ENCODE results near the gene AOPEP.

Gene AOPEP

DNA sequence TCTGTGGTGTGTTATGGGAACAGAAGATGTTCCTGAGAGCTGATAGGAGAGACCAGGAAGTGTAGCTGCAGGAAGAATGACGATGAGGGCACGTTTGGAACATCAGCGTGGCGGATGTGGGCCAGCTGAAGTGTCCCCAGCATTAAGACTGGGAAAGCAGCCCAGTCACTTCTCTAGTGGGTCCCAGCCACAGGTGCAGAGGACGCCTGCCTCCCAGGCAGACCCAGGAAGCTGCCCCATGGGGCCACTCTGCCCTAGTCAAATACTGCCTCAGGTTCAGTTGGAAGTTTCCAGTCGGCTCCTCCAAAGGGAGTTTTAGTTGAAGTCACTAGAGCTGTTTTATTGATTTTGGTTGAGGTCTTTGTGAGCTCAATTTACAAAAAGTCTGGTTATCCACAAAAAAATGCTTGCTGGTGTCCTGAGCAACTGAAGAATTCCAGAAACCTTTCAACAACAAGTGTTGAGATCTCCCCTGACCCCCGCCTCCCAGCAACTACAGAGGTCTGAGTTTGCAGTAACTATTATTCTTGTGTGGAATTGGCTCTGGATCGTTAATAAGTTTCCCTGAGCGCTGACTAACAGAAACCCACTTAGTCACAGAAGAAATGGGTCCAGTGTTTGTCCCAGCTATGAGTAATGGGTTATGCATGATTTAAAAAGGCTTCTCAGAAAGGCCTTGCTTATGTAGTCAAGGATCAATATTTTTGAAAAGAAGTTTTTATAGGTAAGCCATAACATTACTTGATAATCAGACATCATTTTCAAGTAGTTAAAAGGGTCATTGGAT, 296.9 kb downstream of the AOPEP start:
- DNase-seq (ENCODE audit: low spot score in 2 of 2) (no peak), ATAC-seq (no peak)
- Mint-ChIP-seq H3K4me3 (no peak overlapping the region), H3K36me3 (no peaks in the 10 kb centered on the region), H3K4me1 (no peaks in the 10 kb centered on the region), H3K9me3 (no peaks in the 10 kb centered on the region), H3K27ac (no peak overlapping the region)

DNA sequence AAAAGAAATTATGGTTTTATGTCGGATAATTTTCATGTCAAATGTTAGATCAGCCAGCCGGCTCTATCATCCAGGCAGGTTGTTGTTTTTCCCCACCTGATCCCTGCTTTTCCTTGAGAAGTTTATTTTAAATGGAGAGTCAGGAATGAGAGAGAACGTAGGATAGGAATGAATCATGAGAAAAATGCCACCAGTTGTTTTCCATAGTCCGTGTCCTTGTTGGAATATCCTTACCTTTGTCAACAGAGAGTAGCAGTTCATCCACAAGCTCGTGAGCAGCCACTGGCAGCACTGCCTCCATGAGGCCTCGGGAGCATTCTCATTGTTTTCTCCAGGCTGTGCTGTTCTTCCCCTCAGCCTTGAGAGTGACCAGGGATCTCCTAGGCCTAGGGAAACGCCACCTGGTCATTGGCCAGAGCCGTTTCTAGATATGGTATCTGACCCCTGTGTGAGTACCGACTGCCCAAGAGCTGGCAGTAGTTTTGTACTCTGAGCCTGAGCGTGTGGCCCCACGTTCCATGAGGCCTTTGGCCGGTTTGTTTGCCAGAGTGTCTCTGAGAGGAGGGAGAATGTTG, 297.7 kb downstream of the AOPEP start:
- Mint-ChIP-seq H3K36me3 (no peaks in the 10 kb centered on the region), H3K9me3 (no peaks in the 10 kb centered on the region), H3K27ac (no peak overlapping the region), H3K4me1 (no peaks in the 10 kb centered on the region), H3K4me3 (no peak overlapping the region)
- ATAC-seq (no peak), DNase-seq (ENCODE audit: low spot score in 2 of 2) (no peak)

DNA sequence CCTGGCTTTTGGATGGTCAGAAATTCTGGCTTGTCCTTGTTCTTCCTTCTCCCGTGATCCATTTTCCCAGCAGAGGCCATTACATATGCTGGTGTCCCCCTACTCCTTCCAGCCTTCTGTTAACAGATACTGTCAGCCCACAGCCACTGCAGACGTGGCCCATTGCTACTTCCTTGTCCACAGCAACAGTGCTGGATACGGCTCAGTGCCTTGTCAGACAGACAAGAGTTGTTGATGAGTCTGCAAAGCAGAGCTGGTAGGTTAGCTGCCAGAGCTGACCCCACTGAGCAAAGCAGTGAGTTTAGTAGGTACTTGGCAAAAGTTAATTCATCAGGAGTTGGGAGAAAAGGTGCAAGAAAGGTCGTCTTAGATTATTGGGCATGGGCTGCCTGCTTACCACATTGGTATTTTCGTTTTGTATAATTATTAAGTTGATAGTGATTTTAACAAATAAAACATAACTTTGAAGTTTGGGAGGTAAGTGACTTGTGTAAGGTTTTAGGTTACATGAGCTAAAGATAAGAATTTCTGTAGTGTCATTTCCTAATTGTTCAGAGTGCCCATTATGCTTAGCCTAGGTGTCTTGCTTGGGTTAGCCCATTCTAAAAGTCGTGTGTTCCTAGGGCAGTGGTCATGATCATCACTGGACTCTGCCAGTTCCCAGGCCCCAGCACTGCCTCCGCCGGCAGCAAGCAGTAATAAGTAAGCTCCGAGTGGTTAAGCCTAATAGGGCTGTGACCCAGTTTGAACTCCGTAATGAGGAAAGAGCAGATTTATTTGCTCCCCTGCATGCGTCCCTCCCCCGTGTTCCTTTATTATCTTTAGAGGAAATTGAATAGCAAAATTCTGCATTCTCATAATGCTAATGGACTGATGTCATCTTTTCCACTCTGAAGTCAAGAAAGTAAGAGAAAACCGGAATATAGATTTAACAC, 299.0 kb downstream of the AOPEP start:
- H3K9me3 Mint-ChIP-seq: no peaks in the 10 kb centered on the region
- H3K36me3 Mint-ChIP-seq: no peaks in the 10 kb centered on the region
- no peaks in the 10 kb centered on the region for H3K4me1 Mint-ChIP-seq
- no peak overlapping the region for H3K4me3 Mint-ChIP-seq
- no peak for DNase-seq (ENCODE audit: low spot score in 2 of 2)
- H3K27ac Mint-ChIP-seq: no peak overlapping the region
- no peak for ATAC-seq

DNA sequence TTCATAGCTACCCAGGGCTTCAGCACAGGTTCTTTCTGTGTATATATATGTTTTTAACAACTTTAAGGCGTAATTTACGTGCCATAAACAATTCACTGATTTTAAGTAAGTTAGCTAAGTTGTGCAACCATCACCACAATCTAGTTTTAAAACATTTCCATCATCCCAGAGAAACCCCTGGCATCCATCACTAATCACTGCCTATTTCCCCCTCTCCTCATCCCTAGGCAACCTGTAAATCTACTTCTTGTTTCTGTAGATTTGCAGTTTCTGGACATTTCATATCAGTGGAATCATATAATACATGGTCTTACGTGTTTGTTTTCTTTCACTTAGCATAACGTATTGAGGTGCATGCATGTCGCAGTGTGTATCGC, 299.6 kb downstream of the AOPEP start:
- Mint-ChIP-seq H3K9me3 (no peaks in the 10 kb centered on the region), H3K36me3 (no peaks in the 10 kb centered on the region), H3K27ac (no peak overlapping the region), H3K4me3 (no peak overlapping the region), H3K4me1 (no peaks in the 10 kb centered on the region)
- DNase-seq (ENCODE audit: low spot score in 2 of 2): no peak
- ATAC-seq: no peak

DNA sequence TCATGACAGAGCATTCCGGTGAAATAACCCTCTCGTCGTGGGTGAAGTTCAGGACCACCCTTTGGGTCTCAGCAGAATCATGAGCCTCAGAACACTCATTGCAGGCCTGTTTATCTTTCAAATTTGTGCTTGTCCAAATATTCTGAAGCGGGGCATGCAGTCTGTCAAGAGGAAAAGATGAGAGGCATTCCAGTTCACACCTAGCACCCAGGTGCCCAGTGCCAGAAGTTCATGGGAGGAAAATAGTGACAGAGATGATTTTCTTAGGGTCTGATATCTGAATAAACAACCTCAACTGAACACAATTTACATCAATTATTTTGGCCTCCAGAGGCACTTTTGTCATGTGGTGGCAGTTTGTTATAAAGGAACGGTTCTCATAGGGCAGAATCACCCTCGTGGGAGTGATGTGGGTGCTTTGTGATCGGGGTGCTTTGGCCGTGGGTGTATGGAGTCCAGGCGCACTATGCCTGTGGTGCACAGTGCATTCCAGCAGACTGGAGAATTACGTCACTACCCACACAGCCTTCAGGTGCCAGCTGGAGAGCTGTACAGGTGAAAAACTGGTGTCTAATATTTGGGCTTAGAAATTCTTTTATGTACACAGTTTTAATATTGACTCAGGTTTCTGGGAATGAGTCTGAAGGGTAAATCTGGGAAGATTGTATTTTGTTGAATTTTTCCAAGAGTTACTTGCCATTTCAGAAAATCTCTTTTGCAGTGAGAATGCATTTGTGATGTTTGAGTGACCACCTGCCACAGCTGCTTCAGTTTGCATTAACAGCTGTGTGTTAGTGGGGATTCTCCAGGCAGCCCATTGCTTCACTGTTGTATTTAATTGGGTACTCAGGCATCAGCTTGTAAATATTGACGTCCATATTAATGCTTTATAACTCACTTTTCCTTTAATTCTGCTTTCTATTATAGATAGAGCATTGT, 301.7 kb downstream of the AOPEP start:
- no peaks in the 10 kb centered on the region for H3K36me3 Mint-ChIP-seq
- no peaks in the 10 kb centered on the region for H3K9me3 Mint-ChIP-seq
- DNase-seq (ENCODE audit: low spot score in 2 of 2): no peak
- no peaks in the 10 kb centered on the region for H3K4me1 Mint-ChIP-seq
- no peak overlapping the region for H3K27ac Mint-ChIP-seq
- ATAC-seq: no peak
- H3K4me3 Mint-ChIP-seq: no peak overlapping the region

DNA sequence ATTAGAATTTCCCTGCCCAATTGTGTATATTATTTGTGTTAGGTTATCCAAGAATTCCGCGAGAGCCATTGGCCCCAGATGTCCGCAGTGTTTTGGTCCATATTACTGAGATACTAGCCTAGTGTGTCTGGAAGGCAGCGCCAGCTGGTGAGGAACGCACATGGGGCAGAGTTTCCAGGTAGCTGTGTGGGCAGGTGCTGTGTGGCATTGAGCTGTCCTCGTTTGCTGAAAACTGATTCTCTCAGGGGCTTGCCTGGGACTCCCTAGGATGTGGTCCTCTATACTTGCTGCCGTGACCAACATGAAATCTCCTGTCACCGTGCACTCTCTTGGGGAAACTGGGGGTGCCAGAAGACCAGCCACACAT, 302.3 kb downstream of the AOPEP start:
- Mint-ChIP-seq H3K36me3 (no peaks in the 10 kb centered on the region), H3K9me3 (no peaks in the 10 kb centered on the region), H3K27ac (no peak overlapping the region), H3K4me1 (no peaks in the 10 kb centered on the region), H3K4me3 (no peak overlapping the region)
- DNase-seq (ENCODE audit: low spot score in 2 of 2) (no peak), ATAC-seq (no peak)

DNA sequence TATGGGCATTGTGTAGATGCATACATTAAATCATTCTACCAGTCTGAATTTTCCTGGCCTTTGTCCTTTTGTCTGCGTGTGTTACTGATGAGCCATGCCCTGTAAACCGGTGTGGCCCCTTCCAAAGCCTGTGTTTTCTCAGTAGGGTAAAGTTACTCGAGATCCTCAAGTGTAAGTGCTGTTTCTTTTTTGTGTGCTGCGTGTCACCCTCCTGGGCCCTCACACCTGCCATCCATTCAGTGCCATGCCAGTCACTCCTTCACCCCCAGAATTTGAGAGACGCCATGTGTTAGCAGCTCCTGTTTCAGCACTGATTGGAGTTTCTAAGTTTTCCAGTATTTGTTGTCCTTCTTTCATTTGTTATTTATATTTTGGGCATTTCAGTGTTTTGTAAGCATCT, 302.8 kb downstream of the AOPEP start:
- no peak for DNase-seq (ENCODE audit: low spot score in 2 of 2)
- Mint-ChIP-seq H3K36me3 (no peaks in the 10 kb centered on the region), H3K9me3 (no peaks in the 10 kb centered on the region), H3K4me3 (no peak overlapping the region), H3K27ac (no peak overlapping the region), H3K4me1 (no peaks in the 10 kb centered on the region)
- no peak for ATAC-seq

DNA sequence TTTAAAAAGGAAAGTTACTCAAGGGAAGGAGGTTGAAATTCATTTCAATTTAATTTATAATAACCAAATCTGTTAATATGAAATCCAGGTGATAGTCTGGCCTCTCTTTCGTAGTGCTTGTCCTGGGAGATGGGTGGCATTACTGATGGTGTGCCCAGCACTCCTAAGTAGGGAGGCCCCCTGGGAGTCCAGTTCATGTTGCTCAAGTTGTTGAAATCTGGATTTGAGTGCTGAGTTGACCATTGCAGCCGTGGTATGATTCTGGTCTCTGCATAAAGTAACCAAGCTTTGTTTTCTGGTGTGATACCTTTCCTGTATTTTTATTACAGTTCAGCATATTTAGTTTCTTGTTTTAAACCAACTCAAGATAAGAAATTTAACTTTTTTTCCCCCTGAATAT, 303.2 kb downstream of the AOPEP start:
- Mint-ChIP-seq H3K36me3 (no peaks in the 10 kb centered on the region), H3K9me3 (no peaks in the 10 kb centered on the region), H3K27ac (no peak overlapping the region), H3K4me1 (no peaks in the 10 kb centered on the region), H3K4me3 (no peak overlapping the region)
- no peak for ATAC-seq
- no peak for DNase-seq (ENCODE audit: low spot score in 2 of 2)

DNA sequence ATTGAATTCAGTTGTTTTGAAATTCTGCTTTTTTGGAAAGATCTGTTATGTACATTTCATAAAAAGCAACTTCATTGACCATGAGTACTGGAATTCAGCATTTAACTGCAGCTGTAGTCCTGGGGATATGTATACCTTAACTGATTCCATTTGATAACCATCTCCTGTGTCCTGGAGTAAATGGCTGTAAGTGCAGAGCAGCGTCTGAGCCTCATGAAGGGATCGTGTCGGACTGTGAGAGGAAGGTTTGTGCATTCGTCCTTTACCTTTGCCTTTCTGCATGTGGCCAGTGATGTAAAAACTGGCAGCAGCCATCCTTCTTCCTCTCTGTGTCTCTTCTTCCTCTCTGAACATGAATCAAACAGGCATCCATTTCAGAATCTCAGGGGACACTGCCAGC, 303.8 kb downstream of the AOPEP start:
- no peak overlapping the region for H3K27ac Mint-ChIP-seq
- H3K4me1 Mint-ChIP-seq: no peaks in the 10 kb centered on the region
- H3K36me3 Mint-ChIP-seq: no peaks in the 10 kb centered on the region

DNA sequence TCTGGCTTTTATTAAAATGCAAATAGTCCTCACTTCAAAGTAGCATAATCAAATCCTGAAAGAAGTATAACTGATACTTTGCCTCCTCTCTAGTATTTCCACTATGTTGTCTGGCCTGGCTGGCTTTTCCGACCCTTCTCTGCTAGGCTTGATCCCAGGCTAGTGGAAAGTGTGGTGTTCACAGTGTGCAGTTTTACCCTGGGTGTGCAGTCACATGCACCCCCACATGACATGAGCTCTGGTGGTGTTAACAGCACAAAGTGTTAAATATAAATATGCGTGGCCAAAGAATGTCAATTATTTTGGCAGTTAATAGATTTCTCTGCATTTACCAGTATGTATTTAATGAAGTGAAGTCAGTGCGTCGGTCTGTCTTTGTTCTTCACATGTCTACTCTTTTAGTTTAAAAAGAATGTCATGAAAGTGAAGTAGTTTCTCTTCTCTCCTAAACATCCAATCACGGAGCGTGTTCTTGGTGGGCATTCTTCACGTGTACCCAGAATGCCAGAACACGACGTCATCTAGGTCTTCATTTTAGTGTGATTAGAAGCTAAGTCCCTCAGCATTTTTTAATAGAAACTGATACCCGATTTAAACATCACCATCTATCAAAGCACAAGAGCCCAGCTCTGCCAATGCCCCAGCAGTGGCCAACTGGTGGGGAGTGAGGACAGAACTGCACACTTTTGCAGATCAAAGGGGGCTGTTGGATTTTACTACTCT, 304.6 kb downstream of the AOPEP start:
- Mint-ChIP-seq H3K4me3 (no peak overlapping the region), H3K4me1 (no peaks in the 10 kb centered on the region), H3K27ac (no peak overlapping the region), H3K36me3 (no peaks in the 10 kb centered on the region), H3K9me3 (no peaks in the 10 kb centered on the region)
- ATAC-seq (no peak), DNase-seq (ENCODE audit: low spot score in 2 of 2) (no peak)

More for the DNA sequence above, 303.8 kb downstream of the AOPEP start:
- Mint-ChIP-seq H3K9me3 (no peaks in the 10 kb centered on the region), H3K4me3 (no peak overlapping the region)
- ATAC-seq (no peak), DNase-seq (ENCODE audit: low spot score in 2 of 2) (no peak)

DNA sequence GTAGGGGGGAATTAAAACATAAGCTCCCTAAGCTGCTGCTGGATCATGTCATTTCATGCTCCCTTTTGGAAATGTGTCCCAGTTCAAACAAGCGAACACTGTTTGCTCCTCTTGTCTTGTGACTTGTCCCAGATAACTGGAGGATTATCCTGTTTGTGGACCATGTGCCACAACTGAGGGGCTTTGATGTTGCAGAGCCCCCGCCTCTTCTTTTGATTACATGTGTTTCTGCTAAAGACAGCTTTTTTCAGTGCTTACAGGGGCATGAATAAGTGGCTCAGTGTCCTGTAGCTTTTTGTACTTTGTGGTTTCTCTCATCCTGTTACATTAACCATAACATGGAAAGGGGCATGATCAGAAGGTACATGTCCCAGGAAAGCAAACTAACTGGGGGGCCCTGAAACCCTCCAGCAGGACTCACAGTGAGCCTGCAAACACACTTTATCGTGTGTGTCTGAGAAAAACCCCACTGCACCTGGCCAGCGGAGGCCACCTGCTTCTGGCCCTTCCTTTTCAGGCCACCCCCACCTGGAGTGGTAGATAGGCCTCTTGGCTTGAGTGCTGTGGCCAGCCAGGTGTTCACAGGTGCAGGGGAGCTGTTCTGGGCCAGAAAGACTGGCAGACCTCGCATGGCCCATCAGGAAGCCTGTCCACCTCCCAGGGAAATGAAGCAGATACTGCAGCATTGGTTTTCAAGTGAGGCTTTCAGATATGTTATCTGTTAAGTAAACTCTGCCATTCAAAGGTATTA, 305.4 kb downstream of the AOPEP start:
- no peak overlapping the region for H3K27ac Mint-ChIP-seq
- H3K36me3 Mint-ChIP-seq: no peaks in the 10 kb centered on the region
- H3K4me1 Mint-ChIP-seq: no peaks in the 10 kb centered on the region
- ATAC-seq (no peak), DNase-seq (ENCODE audit: low spot score in 2 of 2) (no peak)
- H3K4me3 Mint-ChIP-seq: no peak overlapping the region
- no peaks in the 10 kb centered on the region for H3K9me3 Mint-ChIP-seq

DNA sequence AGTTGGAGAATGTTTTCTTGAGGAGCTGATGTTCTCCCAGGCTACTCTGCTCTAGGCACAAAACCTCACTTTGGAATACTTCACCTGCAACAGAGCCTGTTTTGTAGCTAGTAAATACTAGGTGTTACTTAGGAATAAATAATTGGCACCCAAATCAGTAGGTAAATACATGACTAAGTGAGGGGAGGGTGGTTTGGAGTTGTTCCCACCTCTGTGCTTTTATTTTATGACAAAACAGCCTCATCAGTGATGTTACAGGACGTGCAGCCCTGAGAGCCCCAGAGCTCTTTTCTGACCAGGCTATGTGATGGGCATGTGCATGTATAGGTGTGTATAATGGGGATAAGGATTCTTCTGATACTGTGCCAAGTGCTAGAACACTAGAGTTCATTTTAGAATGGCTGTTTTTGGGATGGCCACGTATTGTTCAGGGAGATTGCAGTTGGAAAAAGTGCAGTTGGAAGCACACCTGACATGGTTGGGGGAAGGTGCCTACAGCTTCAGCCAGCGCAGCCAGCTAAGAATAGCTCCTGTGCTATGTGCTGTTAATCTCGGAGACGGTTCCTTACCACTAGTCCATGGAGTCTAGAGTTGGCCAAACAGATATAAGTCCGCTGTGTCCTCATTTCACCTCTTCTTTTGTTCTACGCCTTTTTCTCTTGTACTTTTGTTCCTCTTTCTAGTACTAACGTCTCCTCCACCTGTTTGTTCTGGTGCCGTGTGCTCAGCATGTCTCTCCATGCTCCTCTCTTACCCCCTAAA, 306.3 kb downstream of the AOPEP start:
- Mint-ChIP-seq H3K9me3 (no peaks in the 10 kb centered on the region), H3K4me1 (no peaks in the 10 kb centered on the region), H3K4me3 (no peak overlapping the region), H3K27ac (no peak overlapping the region), H3K36me3 (no peaks in the 10 kb centered on the region)
- DNase-seq (ENCODE audit: low spot score in 2 of 2) (no peak), ATAC-seq (no peak)

DNA sequence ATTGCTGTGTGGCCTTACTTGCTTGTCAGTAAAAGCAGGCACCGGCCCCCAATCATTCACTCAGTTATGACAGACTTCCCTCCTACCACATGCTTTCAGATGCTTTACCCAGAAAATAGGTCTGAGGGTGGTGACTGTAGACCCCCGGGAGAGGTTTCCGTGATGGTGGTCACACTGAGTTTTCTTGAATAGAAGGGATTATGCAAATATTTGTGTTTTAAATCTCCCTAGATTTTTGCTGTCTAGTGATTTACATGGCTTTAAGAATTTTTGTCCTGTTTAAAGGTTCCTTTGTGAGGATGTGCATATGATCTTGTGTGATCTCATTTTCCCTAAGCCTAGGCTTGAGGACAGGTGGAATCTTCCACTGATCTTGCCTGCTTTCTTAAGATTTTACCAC, 309.3 kb downstream of the AOPEP start:
- no peaks in the 10 kb centered on the region for H3K36me3 Mint-ChIP-seq
- no peaks in the 10 kb centered on the region for H3K9me3 Mint-ChIP-seq
- ATAC-seq (no peak), DNase-seq (ENCODE audit: low spot score in 2 of 2) (no peak)
- H3K27ac Mint-ChIP-seq: no peak overlapping the region
- no peak overlapping the region for H3K4me3 Mint-ChIP-seq
- H3K4me1 Mint-ChIP-seq: no peaks in the 10 kb centered on the region
